ENCODE results near the gene THOC7.

THOC7 gene

GRCh38 chr3:63830526-63830925 is 33.1 kb downstream of the THOC7 start:
- no peak for TF ChIP-seq MAX (IDR thresholded peaks at IDR 0.05; ENCODE audit: low read depth, low read length)
- H3K4me3 ChIP-seq (ENCODE audit: low read depth, low read length): no peak overlapping the region
- no peak for DNase-seq (ENCODE audit: low read depth)

- TF ChIP-seq MYC (IDR thresholded peaks at IDR 0.05; ENCODE audit: low read depth, low read length) (no peak), CTCF (IDR thresholded peaks at IDR 0.05; ENCODE audit: low read depth, low read length) (no peak), POLR2A (IDR thresholded peaks at IDR 0.05; ENCODE audit: extremely low read depth, insufficient read length) (no peak), MAX (IDR thresholded peaks at IDR 0.05; ENCODE audit: low read depth, low read length) (no peak)
- no peak overlapping the region for H3K4me3 ChIP-seq (ENCODE audit: low read depth, low read length)
- no peak for DNase-seq (ENCODE audit: low read depth)
Measured at GRCh38 chr3:63824309-63824708, 39.3 kb downstream of the THOC7 start.

GRCh38 chr3:63819151-63819398 is 44.5 kb downstream of the THOC7 start, which contains the start of gene C3orf49:
Gene C3orf49 (plus strand): TSS chr3:63819299. CDS start chr3:63819472, 173 bp downstream.
- TF ChIP-seq CTCF (IDR thresholded peaks at IDR 0.05; ENCODE audit: low read depth, low read length): no peak
- TF ChIP-seq MYC (IDR thresholded peaks at IDR 0.05; ENCODE audit: low read depth, low read length): no peak
- no peak for TF ChIP-seq MAX (IDR thresholded peaks at IDR 0.05; ENCODE audit: low read depth, low read length)
- no peak for TF ChIP-seq POLR2A (IDR thresholded peaks at IDR 0.05; ENCODE audit: extremely low read depth, insufficient read length)
- no peak for DNase-seq (ENCODE audit: low read depth)
- no peak within 1 kb of the TSS for H3K4me3 ChIP-seq (ENCODE audit: low read depth, low read length)

GRCh38 chr3:63818282-63819150 is 45.1 kb downstream of the THOC7 start:
- TF ChIP-seq MAX (IDR thresholded peaks at IDR 0.05; ENCODE audit: low read depth, low read length): no peak
- TF ChIP-seq CTCF (IDR thresholded peaks at IDR 0.05; ENCODE audit: low read depth, low read length): peak; percentile 57
- TF ChIP-seq MYC (IDR thresholded peaks at IDR 0.05; ENCODE audit: low read depth, low read length): no peak
- TF ChIP-seq POLR2A (IDR thresholded peaks at IDR 0.05; ENCODE audit: extremely low read depth, insufficient read length): no peak
- peak; percentile 66 for DNase-seq (ENCODE audit: low read depth)
- H3K4me3 ChIP-seq (ENCODE audit: low read depth, low read length): no peak overlapping the region

GRCh38 chr3:63817225-63817624 is 46.4 kb downstream of the THOC7 start:
- no peak for TF ChIP-seq MYC (IDR thresholded peaks at IDR 0.05; ENCODE audit: low read depth, low read length)
- TF ChIP-seq MAX (IDR thresholded peaks at IDR 0.05; ENCODE audit: low read depth, low read length): no peak
- TF ChIP-seq CTCF (IDR thresholded peaks at IDR 0.05; ENCODE audit: low read depth, low read length): no peak
- TF ChIP-seq POLR2A (IDR thresholded peaks at IDR 0.05; ENCODE audit: extremely low read depth, insufficient read length): no peak
- no peak for DNase-seq (ENCODE audit: low read depth)
- H3K4me3 ChIP-seq (ENCODE audit: low read depth, low read length): no peak overlapping the region

- no peak overlapping the region for H3K4me3 ChIP-seq (ENCODE audit: low read depth, low read length)
- DNase-seq (ENCODE audit: low read depth): peak; percentile 8
- TF ChIP-seq MAX (IDR thresholded peaks at IDR 0.05; ENCODE audit: low read depth, low read length) (no peak), MYC (IDR thresholded peaks at IDR 0.05; ENCODE audit: low read depth, low read length) (no peak), CTCF (IDR thresholded peaks at IDR 0.05; ENCODE audit: low read depth, low read length) (no peak), POLR2A (IDR thresholded peaks at IDR 0.05; ENCODE audit: extremely low read depth, insufficient read length) (no peak)
Measured at GRCh38 chr3:63814237-63814636, 49.4 kb downstream of the THOC7 start.
